KOPT-K1 (cell line): ENCODE data around the gene CHST2.

ENCODE experiments used
- H3K27ac ChIP-seq: fragments of 200-600 bp; sonication (generic); 2 replicates; pipeline ENCODE4 v1.5.1; 2016; ENCODE audit warnings: antibody characterized with exemption, mild to moderate bottlenecking, low read depth, low read length; ENCODE audit not compliant: poor library complexity, severe bottlenecking
- H3K36me3 ChIP-seq: fragments of 200-600 bp; sonication (generic); 2 replicates; pipeline ENCODE4 v1.5.1; 2017; ENCODE audit warnings: antibody characterized with exemption, mild to moderate bottlenecking, low read length, moderate library complexity; ENCODE audit not compliant: insufficient read depth
- H3K9me3 ChIP-seq: fragments of 200-600 bp; sonication (generic); 2 replicates; pipeline ENCODE4 v1.5.1; 2017; ENCODE audit warnings: antibody characterized with exemption, low read length, mild to moderate bottlenecking; ENCODE audit not compliant: insufficient read depth, poor library complexity, severe bottlenecking

Gene CHST2

GRCh38 chr3:143089965-143090364 lies 29.6 kb upstream of the CHST2 start:
- peaks cover 4% of the 10 kb centered on the region for H3K9me3 ChIP-seq
- no peak overlapping the region for H3K27ac ChIP-seq
- no peaks in the 10 kb centered on the region for H3K36me3 ChIP-seq

- no peak overlapping the region for H3K27ac ChIP-seq
- peaks cover 6% of the 10 kb centered on the region for H3K9me3 ChIP-seq
- H3K36me3 ChIP-seq = no peaks in the 10 kb centered on the region
Observed at GRCh38 chr3:143090486-143090885, 29.1 kb upstream of the CHST2 start.

GRCh38 chr3:143090976-143091837 lies 28.4 kb upstream of the CHST2 start:
- Histone ChIP-seq H3K36me3 (no peaks in the 10 kb centered on the region), H3K27ac (no peak overlapping the region), H3K9me3 (peaks cover 13% of the 10 kb centered on the region)

- peaks cover 23% of the 10 kb centered on the region for H3K9me3 ChIP-seq
- H3K36me3 ChIP-seq = no peaks in the 10 kb centered on the region
- H3K27ac ChIP-seq = no peak overlapping the region
Observed at GRCh38 chr3:143092191-143092590, 27.4 kb upstream of the CHST2 start.

- peaks cover 26% of the 10 kb centered on the region for H3K9me3 ChIP-seq
- no peaks in the 10 kb centered on the region for H3K36me3 ChIP-seq
- H3K27ac ChIP-seq = no peak overlapping the region
Observed at GRCh38 chr3:143095813-143096212, 23.8 kb upstream of the CHST2 start.

GRCh38 chr3:143098032-143098764 lies 21.4 kb upstream of the CHST2 start:
- Histone ChIP-seq H3K27ac (no peak overlapping the region), H3K9me3 (peaks cover 26% of the 10 kb centered on the region)

GRCh38 chr3:143099210-143099609 lies 20.4 kb upstream of the CHST2 start:
- H3K36me3 ChIP-seq = no peaks in the 10 kb centered on the region
- H3K9me3 ChIP-seq = peaks cover 36% of the 10 kb centered on the region

More at GRCh38 chr3:143098032-143098764, 21.4 kb upstream of the CHST2 start:
- no peaks in the 10 kb centered on the region for H3K36me3 ChIP-seq

GRCh38 chr3:143099690-143100089 lies 19.9 kb upstream of the CHST2 start:
- no peaks in the 10 kb centered on the region for H3K36me3 ChIP-seq
- peaks cover 41% of the 10 kb centered on the region for H3K9me3 ChIP-seq
- H3K27ac ChIP-seq = no peak overlapping the region

More at GRCh38 chr3:143099210-143099609, 20.4 kb upstream of the CHST2 start:
- no peak overlapping the region for H3K27ac ChIP-seq

- no peak overlapping the region for H3K27ac ChIP-seq
- no peaks in the 10 kb centered on the region for H3K36me3 ChIP-seq
- peaks cover 43% of the 10 kb centered on the region for H3K9me3 ChIP-seq
Observed at GRCh38 chr3:143100451-143100850, 19.1 kb upstream of the CHST2 start.

- peaks cover 43% of the 10 kb centered on the region for H3K9me3 ChIP-seq
- no peak overlapping the region for H3K27ac ChIP-seq
- no peaks in the 10 kb centered on the region for H3K36me3 ChIP-seq
Observed at GRCh38 chr3:143101792-143102381, 17.7 kb upstream of the CHST2 start.

GRCh38 chr3:143103652-143104051 lies 15.9 kb upstream of the CHST2 start:
- H3K9me3 ChIP-seq = peaks cover 45% of the 10 kb centered on the region
- H3K36me3 ChIP-seq = no peaks in the 10 kb centered on the region
- H3K27ac ChIP-seq = no peak overlapping the region

- Histone ChIP-seq H3K9me3 (peaks cover 48% of the 10 kb centered on the region), H3K27ac (no peak overlapping the region), H3K36me3 (no peaks in the 10 kb centered on the region)
Observed at GRCh38 chr3:143105170-143105569, 14.4 kb upstream of the CHST2 start.

- peaks cover 31% of the 10 kb centered on the region for H3K9me3 ChIP-seq
- no peaks in the 10 kb centered on the region for H3K36me3 ChIP-seq
- no peak overlapping the region for H3K27ac ChIP-seq
Observed at GRCh38 chr3:143109861-143110260, 9.7 kb upstream of the CHST2 start.

- no peaks in the 10 kb centered on the region for H3K36me3 ChIP-seq
- no peak overlapping the region for H3K27ac ChIP-seq
- H3K9me3 ChIP-seq = peaks cover 26% of the 10 kb centered on the region
Observed at GRCh38 chr3:143110371-143110770, 9.2 kb upstream of the CHST2 start.

- Histone ChIP-seq H3K27ac (no peak overlapping the region), H3K36me3 (peaks cover 11% of the 10 kb centered on the region), H3K9me3 (no peaks in the 10 kb centered on the region)
Observed at GRCh38 chr3:143118630-143119008, 952 bp upstream of the CHST2 start.
